Kidney (tissue), 14 donors: Measurements from ENCODE around the gene SYT9. TPM values are rescaled to one million over a fixed set of nuclear protein-coding genes. Genes with fewer than 3 reads are reported as not detected.

Experiments used
- DNase-seq, 5 donors: peaks; one replicate each; pipeline ENCODE4 v3.0.0-alpha.2; 2013 to 2020
- FAIRE-seq: peaks from 2 replicates; lab custom pipeline; 2012; peaks lifted over from hg19 to GRCh38; lab: Jason Lieb, UNC
- H3K27ac ChIP-seq, 2 donors: one replicate each; pipeline ENCODE4 v1.7.0; 2013; ENCODE audit warnings: low read depth in 2 of 2, low read length in 2 of 2, inconsistent platforms in 1 of 2
- H3K27me3 ChIP-seq: one replicate; pipeline ENCODE4 v1.7.1; 2013; ENCODE audit warnings: low read length, inconsistent platforms; ENCODE audit not compliant: control insufficient read depth, insufficient read depth
- H3K36me3 ChIP-seq, 3 donors: one replicate each; pipeline versions ENCODE4 v1.7.0 to v1.7.1; 2013; ENCODE audit warnings: low read length in 3 of 3, control low read depth in 1 of 3, inconsistent platforms in 1 of 3; ENCODE audit not compliant: insufficient read depth in 3 of 3, control insufficient read depth in 2 of 3
- H3K4me1 ChIP-seq, 3 donors: one replicate each; pipeline versions ENCODE4 v1.7.0 to v1.7.1; 2013; ENCODE audit warnings: low read length in 3 of 3, inconsistent platforms in 1 of 3, low read depth in 1 of 3; ENCODE audit not compliant: control insufficient read depth in 2 of 3, insufficient read depth in 2 of 3
- H3K4me3 ChIP-seq, 3 donors: one replicate each; pipeline versions ENCODE4 v1.7.0 to v1.8.1; 2013; ENCODE audit warnings: low read length in 3 of 3, control low read depth in 1 of 3, inconsistent platforms in 1 of 3
- H3K9ac ChIP-seq, 3 donors: one replicate each; pipeline versions ENCODE4 v1.7.0 to v1.7.1; 2013; ENCODE audit warnings: low read length in 3 of 3, control low read depth in 1 of 3, inconsistent platforms in 1 of 3
- H3K9me3 ChIP-seq, 3 donors: one replicate each; pipeline versions ENCODE4 v1.7.0 to v1.7.1; 2013; ENCODE audit warnings: low read length in 3 of 3, control low read depth in 1 of 3, inconsistent platforms in 1 of 3; ENCODE audit not compliant: control insufficient read depth in 2 of 3, insufficient read depth in 1 of 3
- intact Hi-C: fragments of 100-400 bp; cut with DNase I; formaldehyde crosslinking; loops from one replicate; pipeline ENCODE4 v1.11.1; 2022
- polyA plus RNA-seq: library from polyadenylated mRNA; stranded (reverse); fragments of 350-450 nt; fragmentation: Illumina TruSeq; extraction: RNeasy Lipid Tissue Mini Kit (QIAGEN cat#74804); gene quantifications from one replicate; pipeline ENCODE4 v1.2.3, GENCODE V29; 2014; ENCODE audit warnings: low read depth, low replicate concordance; ENCODE audit not compliant: insufficient read depth
- total RNA-seq: library from RNA; stranded (reverse); fragmentation: NEBNext Ultra II Directional; extraction: Animal tissue kit (Norgen Biotek cat#: 25700); gene quantifications from one replicate; pipeline ENCODE4 v1.2.1, GENCODE V29; 2021
- TF ChIP-seq, protein P1 (sequence below): IDR thresholded peaks from 3 replicates; pipeline ENCODE4 v1.5.1; 2012; ENCODE audit warnings: mild to moderate bottlenecking, moderate library complexity, borderline replicate concordance; ENCODE audit not compliant: insufficient read depth; ENCODE audit errors: extremely low read depth
- donor health status: control.
- donor health status: control.
- donor health status: control.
- donor health status: control.
- donor health status: control.
- donor health status: DM: yes; HTN: yes; CAD: no.
- donor health status: Normal renal cell carcinoma (clear cell type).

SYT9 gene
- total and polyA plus RNA-seq, 2 donors from 2014 or later: 1.5 to 2.7 TPM

DNA sequence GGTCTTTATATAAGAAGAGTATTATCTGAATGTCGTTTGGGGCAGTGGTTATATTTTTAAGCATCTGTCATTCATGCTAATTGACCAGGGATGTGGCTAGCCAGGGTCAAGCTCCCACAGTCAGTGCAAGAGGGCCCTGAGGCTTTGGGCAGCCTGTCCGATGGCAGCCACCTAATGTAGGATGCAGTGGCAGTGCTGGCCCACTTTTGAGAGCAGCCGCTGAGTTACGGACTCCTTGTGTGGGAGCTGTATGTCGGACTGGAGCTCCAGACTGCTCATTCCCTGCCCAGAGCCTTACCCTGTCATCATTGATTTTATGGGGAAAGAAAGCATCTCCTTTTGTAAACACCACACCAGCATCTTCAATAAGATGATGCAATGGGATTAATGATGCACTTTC is 99.5 kb downstream of the SYT9 start:
- intact Hi-C loops: no loop called here
- FAIRE-seq: no peak
- no peak for DNase-seq
- Histone ChIP-seq H3K4me3 (no peak overlapping the region), H3K9ac (no peak overlapping the region), H3K36me3 (no peaks in the 10 kb centered on the region), H3K27me3 (no peaks in the 10 kb centered on the region), H3K27ac (no peak overlapping the region), H3K4me1 (peaks cover 0 to 3% (median 0%) of the 10 kb centered on the region in 3 donors), H3K9me3 (no peaks in the 10 kb centered on the region)
- TF ChIP-seq, protein P1, sequence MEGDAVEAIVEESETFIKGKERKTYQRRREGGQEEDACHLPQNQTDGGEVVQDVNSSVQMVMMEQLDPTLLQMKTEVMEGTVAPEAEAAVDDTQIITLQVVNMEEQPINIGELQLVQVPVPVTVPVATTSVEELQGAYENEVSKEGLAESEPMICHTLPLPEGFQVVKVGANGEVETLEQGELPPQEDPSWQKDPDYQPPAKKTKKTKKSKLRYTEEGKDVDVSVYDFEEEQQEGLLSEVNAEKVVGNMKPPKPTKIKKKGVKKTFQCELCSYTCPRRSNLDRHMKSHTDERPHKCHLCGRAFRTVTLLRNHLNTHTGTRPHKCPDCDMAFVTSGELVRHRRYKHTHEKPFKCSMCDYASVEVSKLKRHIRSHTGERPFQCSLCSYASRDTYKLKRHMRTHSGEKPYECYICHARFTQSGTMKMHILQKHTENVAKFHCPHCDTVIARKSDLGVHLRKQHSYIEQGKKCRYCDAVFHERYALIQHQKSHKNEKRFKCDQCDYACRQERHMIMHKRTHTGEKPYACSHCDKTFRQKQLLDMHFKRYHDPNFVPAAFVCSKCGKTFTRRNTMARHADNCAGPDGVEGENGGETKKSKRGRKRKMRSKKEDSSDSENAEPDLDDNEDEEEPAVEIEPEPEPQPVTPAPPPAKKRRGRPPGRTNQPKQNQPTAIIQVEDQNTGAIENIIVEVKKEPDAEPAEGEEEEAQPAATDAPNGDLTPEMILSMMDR: no peak

DNA sequence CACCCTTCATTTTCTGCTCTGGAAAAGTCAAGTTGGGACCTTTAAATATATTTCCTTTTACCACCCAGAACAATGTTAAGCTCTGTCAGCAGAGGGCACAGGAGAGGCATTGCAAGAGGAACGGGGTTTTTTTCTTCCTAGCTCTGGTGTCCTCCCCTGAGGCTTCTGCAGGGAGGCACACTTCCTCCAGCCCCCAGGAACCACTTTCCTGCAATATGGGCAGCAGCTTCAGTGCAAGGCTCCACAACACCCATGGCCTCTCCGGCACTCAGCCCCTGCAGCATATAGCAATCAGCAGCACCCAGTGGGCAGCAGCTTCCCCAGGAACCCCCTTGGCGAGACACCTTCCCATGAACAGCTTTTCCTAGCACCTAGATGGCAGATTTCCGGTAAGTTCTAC is 101.4 kb downstream of the SYT9 start:
- no peak overlapping the region for H3K27ac ChIP-seq
- FAIRE-seq (no peak), DNase-seq (peak in 1 of 5 donors; percentile 29)
- H3K27me3 ChIP-seq: no peaks in the 10 kb centered on the region
- TF ChIP-seq, protein P1: peak; percentile 29
- no peak overlapping the region for H3K4me3 ChIP-seq
- H3K36me3 ChIP-seq: no peaks in the 10 kb centered on the region
- intact Hi-C loops: no loop called here
- H3K4me1 ChIP-seq: peaks cover 0 to 3% (median 0%) of the 10 kb centered on the region in 3 donors
- no peaks in the 10 kb centered on the region for H3K9me3 ChIP-seq
- no peak overlapping the region for H3K9ac ChIP-seq

DNA sequence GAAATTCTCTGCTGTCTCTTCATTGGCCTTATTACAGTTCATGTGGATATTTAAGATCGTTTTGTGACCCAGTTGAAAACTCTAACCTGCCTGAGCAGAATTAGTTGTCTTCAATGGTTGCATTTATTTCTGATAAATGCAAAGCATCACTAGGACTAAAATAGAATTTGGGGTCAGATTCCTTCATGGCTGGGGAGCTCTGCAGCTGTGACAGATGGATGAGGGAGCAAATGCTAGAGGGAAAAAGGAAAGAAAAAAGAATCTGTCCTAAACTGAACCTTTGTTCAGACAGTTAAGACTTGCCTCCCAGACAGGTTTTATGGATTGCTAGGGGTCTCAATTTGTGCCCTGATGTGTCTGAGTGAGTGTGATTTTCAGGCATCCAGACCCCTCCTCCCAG is 113.0 kb downstream of the SYT9 start:
- intact Hi-C loops: no loop called here
- H3K27ac ChIP-seq: no peak overlapping the region
- no peaks in the 10 kb centered on the region for H3K27me3 ChIP-seq
- H3K9me3 ChIP-seq: no peaks in the 10 kb centered on the region
- H3K4me1 ChIP-seq: peaks cover 0 to 2% (median 0%) of the 10 kb centered on the region in 3 donors
- TF ChIP-seq, protein P1: no peak
- DNase-seq (no peak), FAIRE-seq (no peak)
- no peaks in the 10 kb centered on the region for H3K36me3 ChIP-seq
- no peak overlapping the region for H3K9ac ChIP-seq
- H3K4me3 ChIP-seq: no peak overlapping the region

DNA sequence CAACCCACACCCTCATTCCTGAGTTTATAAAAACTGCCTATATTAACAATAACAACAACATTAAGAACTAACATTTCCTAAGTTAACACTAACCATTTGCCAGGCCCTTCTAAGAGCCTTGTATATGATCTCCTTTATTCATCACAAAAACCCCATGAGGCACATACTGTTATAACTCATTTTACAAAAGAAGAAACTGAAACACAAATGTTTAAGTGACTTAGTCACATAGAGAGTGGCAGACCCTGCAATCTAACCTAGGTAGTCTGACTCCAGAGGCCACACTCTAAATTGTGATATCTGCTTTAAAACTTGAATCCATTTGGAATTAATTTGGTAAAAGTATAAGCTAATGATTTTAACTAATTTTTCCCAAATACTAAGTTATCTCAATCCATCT is 116.1 kb downstream of the SYT9 start:
- Histone ChIP-seq H3K27me3 (no peaks in the 10 kb centered on the region), H3K36me3 (no peaks in the 10 kb centered on the region), H3K4me3 (no peak overlapping the region), H3K4me1 (peaks cover 0 to 2% (median 0%) of the 10 kb centered on the region in 3 donors), H3K27ac (no peak overlapping the region), H3K9ac (no peak overlapping the region), H3K9me3 (peaks cover 0 to 8% (median 6%) of the 10 kb centered on the region in 3 donors)
- intact Hi-C loops: no loop called here
- FAIRE-seq (no peak), DNase-seq (no peak)
- TF ChIP-seq, protein P1: no peak
